Endothelial cell of umbilical vein (primary cell): ENCODE data around the gene SLC18B1. TPM values are rescaled to one million over a fixed set of nuclear protein-coding genes. Genes with fewer than 3 reads are reported as not detected.

ENCODE experiments used
- BruUV-seq: library from RNA; stranded (reverse); fragments of 400-500 nt; replicated peaks from 2 replicates; lab custom pipeline; 2021; lab: Mats Ljungman, UMichigan
- CTCF ChIA-PET: fragments of 300-600, 350-600 bp; sonication (Branson Sonifier 250); formaldehyde crosslinking; loops from one replicate; lab custom pipeline; 2021; ENCODE audit warnings: antibody characterized with exemption, inconsistent platforms; lab: Charles Lee
- POLR2A ChIA-PET: fragments of 300-600, 350-600 bp; sonication (Branson Sonifier 250); formaldehyde crosslinking; loops from one replicate; lab custom pipeline; 2021; ENCODE audit warnings: antibody characterized with exemption, inconsistent platforms; lab: Charles Lee
- DNase-seq: peaks from one replicate; pipeline ENCODE4 v3.0.0-alpha.2; 2011; ENCODE audit warnings: low read depth, low spot score
- FAIRE-seq: peaks from 2 replicates; lab custom pipeline; 2011; peaks lifted over from hg19 to GRCh38; lab: Jason Lieb, UNC
- H2AFZ ChIP-seq: 2 replicates; pipeline ENCODE4 v1.6.0; 2012; ENCODE audit warnings: low read depth, low read length, control low read depth, inconsistent platforms
- H3K27ac ChIP-seq: 2 replicates; pipeline ENCODE4 v1.5.1; 2011; ENCODE audit warnings: low read depth, mild to moderate bottlenecking, control low read depth, low read length, moderate library complexity; ENCODE audit not compliant: insufficient read depth
- H3K27me3 ChIP-seq, 2 experiments: 2 replicates each; pipeline versions ENCODE4 v1.6.0 to v1.6.1; 2011; ENCODE audit warnings: low read length in 2 of 2, mixed read lengths in 1 of 2; ENCODE audit not compliant: control insufficient read depth in 2 of 2, insufficient read depth in 2 of 2
- H3K36me3 ChIP-seq, 2 experiments: 2 replicates in 1 of 2; 3 replicates in 1 of 2; pipeline ENCODE4 v1.5.1; 2011; ENCODE audit warnings: low read length in 2 of 2, mild to moderate bottlenecking in 1 of 2, moderate library complexity in 1 of 2; ENCODE audit not compliant: control insufficient read depth in 2 of 2, insufficient read depth in 2 of 2; ENCODE audit errors: extremely low read depth in 1 of 2
- H3K4me1 ChIP-seq: 3 replicates; pipeline ENCODE4 v1.5.1; 2011; ENCODE audit warnings: mild to moderate bottlenecking, low read length; ENCODE audit not compliant: control insufficient read depth, insufficient read depth; ENCODE audit errors: extremely low read depth
- H3K4me2 ChIP-seq: 2 replicates; pipeline ENCODE4 v1.6.1; 2011; ENCODE audit warnings: low read length, control low read depth, mixed read lengths; ENCODE audit not compliant: insufficient read depth
- H3K4me3 ChIP-seq, 3 experiments: fragments of 200-600 bp in 1 of 3; sonication (generic), shearing (Covaris generic) in 1 of 3; replicated peaks in 1 of 3; 2 replicates each; pipeline ENCODE4 v1.5.1; 2011 to 2016; ENCODE audit warnings: control low read depth in 3 of 3, low read length in 3 of 3, mild to moderate bottlenecking in 2 of 3, inconsistent platforms in 1 of 3, low read depth in 1 of 3, moderate library complexity in 1 of 3; ENCODE audit not compliant: insufficient read depth in 1 of 3
- H3K79me2 ChIP-seq: 2 replicates; pipeline ENCODE4 v1.6.0; 2012; ENCODE audit warnings: low read length, inconsistent platforms; ENCODE audit not compliant: control insufficient read depth, insufficient read depth
- H3K9ac ChIP-seq: replicated peaks from 2 replicates; pipeline ENCODE3; 2011; ENCODE audit warnings: low read length, control low read depth; ENCODE audit not compliant: insufficient read depth; ENCODE audit errors: extremely low read depth
- H3K9me1 ChIP-seq: replicated peaks from 3 replicates; pipeline ENCODE4 v1.6.0; 2011; ENCODE audit warnings: mild to moderate bottlenecking, low read length; ENCODE audit not compliant: control insufficient read depth, insufficient read depth; ENCODE audit errors: extremely low read depth
- H3K9me3 ChIP-seq: replicated peaks from 2 replicates; pipeline ENCODE4 v1.5.1; 2012; ENCODE audit warnings: low read length, inconsistent platforms; ENCODE audit not compliant: control insufficient read depth, insufficient read depth
- H4K20me1 ChIP-seq: replicated peaks from 2 replicates; pipeline ENCODE3; 2011; ENCODE audit warnings: mild to moderate bottlenecking, low read length; ENCODE audit not compliant: control insufficient read depth, insufficient read depth; ENCODE audit errors: extremely low read depth
- FOS ChIP-seq: IDR thresholded peaks from 2 replicates; pipeline ENCODE4 v1.6.1; 2011; ENCODE audit warnings: mild to moderate bottlenecking, low read length, moderate library complexity, borderline replicate concordance; ENCODE audit not compliant: insufficient read depth
- GATA2 ChIP-seq: IDR thresholded peaks from 2 replicates; pipeline ENCODE4 v1.7.0; 2011; ENCODE audit warnings: low read depth, mild to moderate bottlenecking, moderate library complexity, mixed read lengths, low read length; ENCODE audit not compliant: insufficient read length, insufficient read depth
- MYC ChIP-seq: IDR thresholded peaks from one replicate; pipeline ENCODE4 v1.6.1; 2011; ENCODE audit warnings: mild to moderate bottlenecking, low read depth, low read length
- POLR2A ChIP-seq: IDR thresholded peaks from 2 replicates; pipeline ENCODE4 v1.6.1; 2012; ENCODE audit warnings: low read depth, mild to moderate bottlenecking, control low read depth, low read length
- POLR2AphosphoS5 ChIP-seq: IDR thresholded peaks from 2 replicates; pipeline ENCODE4 v1.6.1; 2012; ENCODE audit warnings: low read depth, mild to moderate bottlenecking, control low read depth, low read length, moderate library complexity; ENCODE audit not compliant: insufficient read depth
- dilution Hi-C: fragments of 300-500 bp; cut with MboI; formaldehyde crosslinking; loops from one replicate; pipeline ENCODE4 v1.15.0; 2019; ENCODE audit warnings: low sequenced_read_pairs; ENCODE audit not compliant: extremely low pct_ligation_motif_present
- intact Hi-C: fragments of 100-400 bp; cut with micrococcal nuclease; formaldehyde crosslinking; loops from one replicate; pipeline ENCODE4 v1.10.0; 2022
- polyA plus RNA-seq, 4 experiments: library from polyadenylated mRNA; depleted of rRNA in 3 of 4; stranded (reverse) in 3 of 4; unstranded in 1 of 4; fragments of >200 nt; gene quantifications; 2 replicates each; pipeline versions ENCODE4 v1.2.1 to v1.2.3, GENCODE V29; 2011 to 2012; ENCODE audit warnings: missing spikeins in 1 of 4
- total RNA-seq: library from RNA; stranded (reverse); gene quantifications from 2 replicates; pipeline ENCODE4 v1.2.3, GENCODE V29; 2021
- TF ChIP-seq, protein P1 (sequence below): IDR thresholded peaks from 2 replicates; pipeline ENCODE4 v1.6.1; 2011; ENCODE audit not compliant: insufficient read depth, insufficient read length

Gene SLC18B1
- total and polyA plus RNA-seq, 2 donors (not counting 3 experiments of a cell fraction or from before 2014, with no cell fraction given) = 8.4 to 9.2 TPM

DNA sequence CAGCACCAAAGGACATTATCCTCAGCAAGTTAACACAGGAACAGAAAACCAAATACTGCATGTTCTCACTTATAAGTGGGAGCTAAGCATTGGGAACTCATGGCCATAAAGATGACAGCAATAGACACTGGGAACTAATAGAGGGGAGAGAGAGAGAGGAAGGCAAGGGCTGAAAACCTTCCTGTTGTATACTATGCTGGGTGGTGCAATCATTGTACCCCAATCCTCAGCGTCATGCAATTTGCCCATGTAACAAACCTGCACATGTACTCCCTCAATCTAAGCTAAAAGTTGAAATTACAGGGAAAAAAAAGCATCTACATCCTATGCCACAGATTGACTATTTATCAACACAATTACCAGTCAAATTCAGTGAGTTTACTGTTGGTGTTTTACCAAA, 64.6 kb downstream of the SLC18B1 start:
- TF ChIP-seq, protein P1, sequence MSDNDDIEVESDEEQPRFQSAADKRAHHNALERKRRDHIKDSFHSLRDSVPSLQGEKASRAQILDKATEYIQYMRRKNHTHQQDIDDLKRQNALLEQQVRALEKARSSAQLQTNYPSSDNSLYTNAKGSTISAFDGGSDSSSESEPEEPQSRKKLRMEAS = no peak
- TF ChIP-seq POLR2AphosphoS5 (no peak), POLR2A (no peak), MYC (no peak)
- FAIRE-seq = no peak
- H3K4me3 ChIP-seq = no peak overlapping the region
- H3K9me3 ChIP-seq = no peaks in the 10 kb centered on the region
- H3K9me1 ChIP-seq = no peaks in the 10 kb centered on the region
- BruUV-seq = no TSS peak
- H3K4me2 ChIP-seq = no peak overlapping the region
- H4K20me1 ChIP-seq = no peaks in the 10 kb centered on the region
- no peak overlapping the region for H3K9ac ChIP-seq
- POLR2A ChIA-PET = no interaction called here
- no peak for DNase-seq
- CTCF ChIA-PET = interaction anchor here (1.4 kb wide), 1 partner anchor 19 kb away, joined by 3 read pairs; no protein-coding TSS in a partner anchor
- H3K27ac ChIP-seq = no peak overlapping the region
- H3K79me2 ChIP-seq = no peaks in the 10 kb centered on the region
- intact Hi-C loops (no loop called here), dilution Hi-C loops (no loop called here)
- H3K4me1 ChIP-seq = no peaks in the 10 kb centered on the region
- no peaks in the 10 kb centered on the region for H3K36me3 ChIP-seq
- H3K27me3 ChIP-seq = no peaks in the 10 kb centered on the region
- no peak overlapping the region for H2AFZ ChIP-seq

DNA sequence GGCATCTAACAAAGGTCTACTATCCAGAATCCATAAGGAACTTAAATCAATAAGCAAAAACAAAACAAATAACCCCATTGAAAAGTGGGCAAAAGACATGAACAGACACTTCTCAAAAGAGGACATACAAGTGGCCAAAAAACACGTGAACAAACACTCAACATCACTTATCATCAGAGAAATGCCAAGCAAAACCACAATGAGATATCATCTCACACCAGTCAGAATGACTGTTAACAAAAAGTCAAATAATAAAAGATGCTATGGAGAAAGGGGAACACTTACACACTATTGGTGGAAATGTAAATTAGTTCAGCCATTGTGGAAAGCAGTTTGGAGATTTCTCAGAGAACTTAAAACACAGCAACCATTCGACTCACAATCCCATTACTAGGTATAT, 65.2 kb downstream of the SLC18B1 start:
- no peaks in the 10 kb centered on the region for H3K27me3 ChIP-seq
- no peak overlapping the region for H3K4me3 ChIP-seq
- H3K4me2 ChIP-seq = no peak overlapping the region
- DNase-seq (no peak), FAIRE-seq (no peak)
- dilution Hi-C loops (no loop called here), intact Hi-C loops (no loop called here)
- no peaks in the 10 kb centered on the region for H3K9me3 ChIP-seq
- TF ChIP-seq FOS = no peak
- TF ChIP-seq, protein P1 = no peak
- TF ChIP-seq GATA2 = no peak
- TF ChIP-seq MYC = no peak
- TF ChIP-seq POLR2AphosphoS5 = no peak
- no TSS peak for BruUV-seq
- no peak overlapping the region for H2AFZ ChIP-seq
- no peaks in the 10 kb centered on the region for H3K9me1 ChIP-seq
- no peak overlapping the region for H3K9ac ChIP-seq
- H3K27ac ChIP-seq = no peak overlapping the region
- H3K79me2 ChIP-seq = no peaks in the 10 kb centered on the region
- ChIA-PET CTCF (interaction anchor here (1.3 to 1.4 kb wide), 2 partner anchors 9 to 19 kb away, joined by 3 to 5 read pairs; no protein-coding TSS in a partner anchor), POLR2A (no interaction called here)
- no peaks in the 10 kb centered on the region for H4K20me1 ChIP-seq
- no peaks in the 10 kb centered on the region for H3K4me1 ChIP-seq
- no peaks in the 10 kb centered on the region for H3K36me3 ChIP-seq
